ENCODE results near the gene PCYOX1L.

DNA sequence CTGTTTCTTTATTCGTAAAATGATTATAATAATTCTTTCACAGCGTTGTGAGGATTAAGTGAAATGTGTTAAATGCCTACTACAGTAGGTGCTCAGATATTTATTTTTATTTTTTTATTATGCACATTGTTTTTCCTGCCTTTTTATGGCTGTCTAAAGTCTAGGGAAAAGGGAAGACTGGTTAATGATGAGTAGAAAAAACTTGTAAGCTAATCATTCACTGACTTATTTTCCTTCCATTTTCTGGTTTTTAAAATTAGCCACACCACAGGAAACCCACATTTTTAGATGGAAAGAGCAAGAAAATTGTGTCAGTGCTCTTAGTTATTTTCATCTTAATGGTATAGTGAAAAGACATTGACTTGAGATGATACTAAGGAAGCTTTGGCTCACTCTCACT lies 3.9 kb upstream of the PCYOX1L start:
- TF ChIP-seq, protein P1, sequence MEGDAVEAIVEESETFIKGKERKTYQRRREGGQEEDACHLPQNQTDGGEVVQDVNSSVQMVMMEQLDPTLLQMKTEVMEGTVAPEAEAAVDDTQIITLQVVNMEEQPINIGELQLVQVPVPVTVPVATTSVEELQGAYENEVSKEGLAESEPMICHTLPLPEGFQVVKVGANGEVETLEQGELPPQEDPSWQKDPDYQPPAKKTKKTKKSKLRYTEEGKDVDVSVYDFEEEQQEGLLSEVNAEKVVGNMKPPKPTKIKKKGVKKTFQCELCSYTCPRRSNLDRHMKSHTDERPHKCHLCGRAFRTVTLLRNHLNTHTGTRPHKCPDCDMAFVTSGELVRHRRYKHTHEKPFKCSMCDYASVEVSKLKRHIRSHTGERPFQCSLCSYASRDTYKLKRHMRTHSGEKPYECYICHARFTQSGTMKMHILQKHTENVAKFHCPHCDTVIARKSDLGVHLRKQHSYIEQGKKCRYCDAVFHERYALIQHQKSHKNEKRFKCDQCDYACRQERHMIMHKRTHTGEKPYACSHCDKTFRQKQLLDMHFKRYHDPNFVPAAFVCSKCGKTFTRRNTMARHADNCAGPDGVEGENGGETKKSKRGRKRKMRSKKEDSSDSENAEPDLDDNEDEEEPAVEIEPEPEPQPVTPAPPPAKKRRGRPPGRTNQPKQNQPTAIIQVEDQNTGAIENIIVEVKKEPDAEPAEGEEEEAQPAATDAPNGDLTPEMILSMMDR (IDR thresholded peaks at IDR 0.05), result no peak
- TF ChIP-seq POLR2A (IDR thresholded peaks at IDR 0.05) (no peak), POLR2AphosphoS5 (IDR thresholded peaks at IDR 0.05) (no peak), EP300 (IDR thresholded peaks at IDR 0.05; ENCODE audit: low read depth) (no peak)

Data from transverse colon (tissue), 4 donors.